GM18951 (cell line): Measurements from ENCODE around the gene RUBCNL.

Source experiments
- POLR2A ChIP-seq: IDR thresholded peaks from 4 replicates; pipeline ENCODE4 v1.6.1; 2011; ENCODE audit warnings: mild to moderate bottlenecking; ENCODE audit not compliant: insufficient read length, insufficient read depth; ENCODE audit errors: extremely low read depth
- in situ Hi-C: fragments of 300-500 bp; cut with MboI; formaldehyde crosslinking; loops from one replicate; pipeline ENCODE4 v1.12.0; 2022; ENCODE audit warnings: low sequenced_read_pairs, mixed read lengths, inconsistent platforms; ENCODE audit not compliant: unreplicated experiment

RUBCNL gene

DNA sequence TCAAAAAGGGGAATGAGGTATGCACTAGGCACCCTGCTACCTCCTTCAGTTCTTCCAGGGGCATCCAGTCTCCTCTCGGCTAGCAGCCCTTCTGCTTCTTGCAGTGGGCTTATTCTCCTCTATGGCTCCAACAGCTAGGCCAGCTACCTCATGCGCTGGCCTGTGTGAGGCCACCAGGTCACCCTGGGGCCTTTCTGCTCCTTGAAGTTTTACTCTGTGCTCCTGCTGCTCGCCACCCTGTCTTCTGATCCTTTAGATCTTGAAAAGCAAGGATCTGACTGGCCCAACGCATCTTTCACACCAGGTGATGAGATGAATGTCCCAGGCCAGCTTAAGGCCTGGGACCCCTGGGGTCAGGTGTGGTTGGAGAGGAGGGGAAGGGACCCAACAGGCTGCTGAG, 66.2 kb downstream of the RUBCNL start:
- no peak for TF ChIP-seq POLR2A
- in situ Hi-C loops, result no loop called here

DNA sequence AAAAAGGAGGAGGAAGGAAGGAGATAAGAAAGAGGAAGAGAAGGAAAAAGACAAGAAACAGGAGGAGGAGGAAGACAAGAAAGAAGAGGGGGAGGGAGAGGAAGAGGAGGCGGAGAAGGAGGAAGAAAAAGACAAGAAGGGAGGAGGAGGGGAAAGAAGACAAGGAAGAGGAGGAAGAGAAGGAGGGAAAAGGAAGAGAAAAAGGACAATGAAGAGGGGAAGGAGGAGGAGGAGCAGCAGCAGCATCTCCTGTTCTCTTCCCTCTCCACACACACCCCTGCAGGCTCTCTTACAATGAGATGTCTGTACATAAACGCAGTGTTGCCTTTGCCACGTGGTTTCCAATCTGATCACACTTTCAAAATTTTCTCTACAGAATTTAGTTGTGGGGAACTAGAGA, 66.6 kb downstream of the RUBCNL start:
- no peak for TF ChIP-seq POLR2A
- in situ Hi-C loops, result no loop called here

DNA sequence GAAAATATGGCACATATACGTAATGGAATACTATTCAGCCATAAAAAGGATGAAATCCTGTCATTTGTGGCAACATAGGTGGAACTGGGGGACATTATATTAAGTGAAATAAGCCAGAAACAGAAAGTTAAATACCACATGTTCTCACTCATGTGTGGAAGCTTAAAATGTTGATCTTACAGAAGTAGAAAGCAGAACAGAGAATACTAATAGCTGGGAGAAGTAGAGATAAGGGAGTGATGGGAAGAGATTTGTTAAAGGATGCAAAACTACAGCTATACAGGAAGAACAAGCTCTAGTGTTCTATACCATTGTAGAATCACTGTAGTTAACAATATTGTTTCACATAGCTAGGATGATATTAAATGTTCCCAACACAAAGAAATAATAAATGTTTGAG, 68.1 kb downstream of the RUBCNL start:
- in situ Hi-C loops, result no loop called here
- no peak for TF ChIP-seq POLR2A

DNA sequence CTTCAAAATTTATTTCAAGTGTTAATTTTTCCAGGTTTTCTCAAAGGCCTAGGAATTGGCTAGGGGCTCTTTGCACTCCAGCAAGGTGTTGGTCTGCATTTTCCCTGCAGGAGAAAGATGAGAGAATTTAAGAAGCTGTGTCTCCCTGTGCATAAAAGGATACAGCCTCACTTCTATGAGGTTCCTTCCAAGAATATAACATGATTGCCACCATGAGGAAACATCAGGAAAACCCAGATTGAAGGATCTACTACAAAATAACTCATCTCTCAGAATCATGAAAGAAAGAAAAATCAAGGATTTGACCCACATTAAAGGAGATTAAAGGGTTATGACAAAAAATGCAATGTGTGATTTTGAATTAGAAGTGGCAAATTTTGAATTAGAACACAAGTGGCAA, 69.9 kb downstream of the RUBCNL start:
- no peak for TF ChIP-seq POLR2A
- in situ Hi-C loops, result no loop called here

DNA sequence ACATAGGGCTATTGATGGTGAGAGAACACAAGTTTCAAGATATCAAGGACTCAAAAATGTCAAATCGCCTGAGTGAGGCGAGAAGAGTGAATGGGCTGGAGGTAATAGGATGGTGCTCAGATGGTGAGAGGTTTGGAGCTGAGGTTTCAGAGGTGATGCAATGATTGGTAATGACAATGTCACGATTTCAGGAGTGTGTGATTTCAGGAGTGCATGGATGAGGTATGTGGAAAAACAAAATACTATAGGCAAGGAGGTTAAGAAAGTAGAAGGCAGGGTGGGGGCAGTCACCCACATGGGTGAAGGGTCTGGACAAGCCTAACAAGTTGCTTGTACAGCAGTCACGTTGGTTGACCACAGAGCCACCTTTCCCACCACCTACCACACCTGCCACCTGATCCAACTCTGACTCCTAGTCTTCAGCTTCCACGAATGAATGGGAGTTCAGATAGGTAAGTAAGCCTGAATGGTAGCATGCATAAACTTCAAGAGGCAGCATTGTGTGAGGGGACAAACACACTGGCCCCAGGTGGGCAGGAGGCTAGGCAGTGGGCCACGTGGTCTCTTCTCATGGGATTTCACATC, 71.5 kb downstream of the RUBCNL start:
- in situ Hi-C loops, result no loop called here

DNA sequence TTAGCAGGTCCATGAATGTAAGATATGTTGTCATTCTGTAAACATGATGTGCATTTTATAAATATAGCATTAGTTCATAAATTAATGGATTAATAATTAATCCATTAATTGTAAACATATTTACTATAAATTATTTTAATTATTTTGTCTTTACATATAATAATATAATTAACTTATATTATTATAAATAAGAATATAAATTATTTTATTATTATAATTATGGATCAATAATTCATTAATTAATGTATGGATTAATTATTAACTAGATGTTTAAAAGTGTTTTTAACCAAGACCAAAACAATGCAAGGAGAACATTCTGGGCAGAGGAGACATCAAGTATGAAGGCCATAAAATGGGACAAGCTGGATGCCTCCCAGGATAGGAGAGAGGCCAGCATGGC, 72.0 kb downstream of the RUBCNL start:
- in situ Hi-C loops, result no loop called here
- TF ChIP-seq POLR2A, result no peak

More for the DNA sequence above, 71.5 kb downstream of the RUBCNL start:
- no peak for TF ChIP-seq POLR2A

DNA sequence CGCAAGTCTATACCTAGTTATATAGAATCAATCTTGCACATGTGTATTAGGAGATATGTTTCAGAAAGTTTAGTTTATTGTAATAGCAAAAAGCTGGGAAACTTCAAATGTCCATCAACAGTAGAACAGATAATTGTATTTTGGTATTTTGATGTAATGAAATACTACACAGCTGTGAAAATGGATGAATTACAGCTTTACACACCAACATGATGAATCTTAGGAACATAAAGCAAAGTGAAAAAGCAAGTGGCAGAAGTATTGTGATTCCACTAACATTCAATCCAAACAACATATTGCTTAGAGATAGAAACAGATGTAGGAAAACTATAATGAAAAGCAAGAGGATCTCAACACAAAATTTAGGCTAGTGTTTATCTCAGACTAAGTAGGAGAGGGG, 72.5 kb downstream of the RUBCNL start:
- no peak for TF ChIP-seq POLR2A
- in situ Hi-C loops, result no loop called here

DNA sequence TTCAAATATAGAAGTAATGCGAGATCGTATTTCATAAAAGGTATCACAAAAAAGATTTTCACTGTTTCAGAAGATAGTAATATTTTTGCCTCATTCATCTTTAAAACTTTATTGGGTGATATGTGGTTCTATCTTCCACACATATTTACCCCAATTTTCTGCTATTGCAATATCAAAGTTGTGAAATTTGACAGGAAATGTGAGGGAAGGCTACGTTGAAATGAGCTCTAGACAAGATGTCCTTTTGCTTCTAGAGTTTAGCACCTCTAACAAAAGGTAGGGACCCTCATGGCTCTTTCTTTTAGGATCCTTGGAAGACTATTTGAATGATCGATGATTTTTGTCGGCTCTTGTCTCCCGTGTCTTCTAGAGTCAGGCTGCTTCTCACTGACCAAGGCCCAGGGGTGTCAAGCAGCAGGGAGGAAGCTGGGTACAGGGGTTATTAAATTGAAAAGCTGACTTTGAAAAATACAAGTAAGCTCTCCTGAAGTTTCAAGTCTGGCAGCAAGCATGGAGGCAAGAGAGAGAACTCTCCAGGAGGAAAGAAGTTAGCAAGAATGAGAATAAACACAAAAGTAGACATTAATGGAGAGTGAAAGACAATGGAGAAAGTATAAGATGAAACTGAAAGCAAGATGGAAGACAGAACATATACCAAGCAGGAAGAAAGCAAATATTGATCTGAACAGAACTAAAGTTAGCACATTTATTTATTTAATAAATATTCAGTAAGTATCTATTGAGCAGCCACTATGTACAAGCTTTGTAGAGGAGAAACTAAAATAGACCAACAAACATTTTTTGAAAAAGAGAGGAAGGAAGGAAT, 73.4 kb downstream of the RUBCNL start:
- no peak for TF ChIP-seq POLR2A
- in situ Hi-C loops, result no loop called here

DNA sequence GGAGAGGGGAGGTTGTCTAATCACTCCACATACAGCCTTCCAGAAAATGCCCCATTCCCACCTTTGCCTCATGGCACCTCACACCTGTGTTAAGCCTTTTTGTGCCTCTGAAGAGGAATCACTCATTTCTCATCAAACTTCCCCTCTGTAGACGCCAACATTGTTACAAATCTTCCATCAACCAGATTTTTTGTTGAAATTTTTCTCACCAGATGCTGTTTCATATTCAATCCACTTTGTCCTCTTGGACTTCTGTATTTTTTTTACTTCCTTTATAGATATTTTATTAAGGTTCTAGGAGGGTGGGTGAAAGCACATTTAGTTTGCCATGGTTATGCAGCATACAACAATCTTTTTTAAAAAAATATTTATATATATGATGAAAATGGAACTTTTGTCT, 74.0 kb downstream of the RUBCNL start:
- TF ChIP-seq POLR2A, result no peak
- in situ Hi-C loops, result no loop called here

DNA sequence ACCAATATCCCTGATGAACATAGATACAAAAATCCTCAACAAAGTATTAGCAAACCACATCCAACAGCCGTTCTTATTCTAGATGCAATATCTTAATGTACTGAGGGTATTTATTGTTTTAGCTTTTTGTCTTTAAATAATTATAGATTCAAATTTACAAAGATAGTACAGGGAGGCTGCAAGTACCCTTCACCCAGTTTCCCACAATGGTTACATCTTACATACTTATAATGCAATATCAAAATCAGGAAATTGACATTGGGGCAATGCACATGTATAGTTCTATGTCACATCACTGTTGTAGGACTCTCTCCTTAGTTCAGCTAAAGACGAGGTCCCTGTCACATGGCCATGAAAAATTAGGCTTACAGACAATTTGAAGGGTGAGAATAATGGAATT, 75.8 kb downstream of the RUBCNL start:
- TF ChIP-seq POLR2A, result no peak
- in situ Hi-C loops, result no loop called here

DNA sequence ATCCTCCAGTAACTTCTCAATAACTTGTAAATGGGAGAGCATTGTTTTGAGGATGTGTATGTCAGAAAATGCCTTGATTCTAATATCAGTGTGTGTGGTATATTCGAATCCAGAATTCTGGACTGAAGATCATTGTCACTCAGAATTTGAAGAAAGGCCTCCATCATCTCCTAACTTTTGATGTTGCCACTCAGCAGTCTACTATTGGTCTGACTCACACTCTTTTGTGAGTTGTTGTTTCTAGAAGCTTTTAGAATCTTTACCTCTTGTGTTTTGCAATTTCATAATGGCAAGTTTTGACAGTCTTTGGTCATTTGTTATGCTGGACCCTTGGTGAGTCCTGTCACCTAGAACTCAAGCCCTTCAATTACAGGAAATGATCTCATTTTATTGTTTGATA, 77.0 kb downstream of the RUBCNL start:
- TF ChIP-seq POLR2A, result no peak
- in situ Hi-C loops, result no loop called here

DNA sequence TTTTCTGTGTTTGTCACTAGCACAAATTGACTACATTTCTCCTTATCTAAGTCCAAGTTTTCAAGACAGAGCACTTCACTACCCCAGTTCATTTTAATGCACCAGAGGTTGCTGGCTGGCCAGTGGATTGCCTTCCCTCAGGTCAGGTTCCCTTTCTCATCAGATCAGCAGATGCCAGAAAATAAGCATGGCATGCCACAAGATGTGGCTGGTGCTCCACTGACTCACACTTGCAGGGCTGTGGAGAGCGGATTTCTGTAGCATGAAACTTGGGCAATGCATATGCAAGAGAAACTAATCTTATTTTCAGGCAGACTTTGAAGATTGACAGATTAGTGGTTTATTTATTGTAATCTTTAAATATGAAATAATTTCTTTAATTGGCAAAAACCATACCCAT, 79.5 kb downstream of the RUBCNL start:
- no peak for TF ChIP-seq POLR2A
- in situ Hi-C loops, result no loop called here

DNA sequence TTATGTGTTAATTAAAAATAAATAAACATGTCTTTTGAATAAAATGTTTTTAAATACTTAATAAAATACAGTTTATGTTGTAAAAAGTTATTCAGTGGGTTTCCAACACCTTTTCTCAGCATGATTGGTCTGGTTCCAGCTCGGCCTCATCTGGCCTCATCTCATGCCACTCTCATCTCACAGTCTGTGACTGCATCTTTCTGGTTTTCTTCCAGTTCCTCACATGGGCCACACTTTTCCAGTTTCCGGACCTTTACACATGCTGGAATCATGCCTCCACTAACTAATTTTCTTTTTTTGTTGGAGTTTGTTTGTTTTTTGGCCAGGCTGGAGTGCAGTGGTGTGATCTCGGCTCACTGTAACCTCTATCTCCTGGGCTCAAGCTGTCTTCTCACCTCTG, 82.5 kb downstream of the RUBCNL start:
- TF ChIP-seq POLR2A, result no peak
- in situ Hi-C loops, result no loop called here

DNA sequence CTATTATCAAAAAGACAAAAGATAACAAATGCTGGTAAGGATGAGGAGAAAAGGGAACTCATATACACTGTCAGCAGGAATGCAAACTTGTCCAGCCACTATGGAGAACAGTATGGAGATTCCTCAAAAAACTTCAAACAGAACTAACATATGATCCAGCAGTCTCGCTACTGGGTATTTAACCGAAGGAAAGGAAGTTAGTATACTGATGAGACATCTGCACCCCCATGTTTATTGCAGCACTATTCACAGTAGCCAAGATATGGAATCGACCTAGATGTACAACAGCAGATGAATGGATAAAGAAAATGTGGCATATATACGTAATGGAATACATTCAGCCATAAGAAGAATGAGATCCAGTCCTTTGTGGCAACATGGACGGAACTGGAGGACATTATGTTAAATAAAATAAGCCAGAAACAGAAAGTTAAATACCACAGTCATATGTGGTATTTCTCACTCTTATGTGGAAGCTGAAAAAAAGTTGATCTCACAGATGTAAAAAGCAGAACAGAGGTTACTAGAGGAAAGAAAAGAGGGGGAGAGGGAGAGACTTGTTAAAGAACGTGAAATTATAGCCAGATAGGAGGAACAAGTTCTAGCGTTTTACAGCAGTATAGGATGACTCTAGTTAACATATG, 83.2 kb downstream of the RUBCNL start:
- in situ Hi-C loops, result no loop called here
- no peak for TF ChIP-seq POLR2A
